ENCODE data around the gene CDH13.

The CDH13 gene

DNA sequence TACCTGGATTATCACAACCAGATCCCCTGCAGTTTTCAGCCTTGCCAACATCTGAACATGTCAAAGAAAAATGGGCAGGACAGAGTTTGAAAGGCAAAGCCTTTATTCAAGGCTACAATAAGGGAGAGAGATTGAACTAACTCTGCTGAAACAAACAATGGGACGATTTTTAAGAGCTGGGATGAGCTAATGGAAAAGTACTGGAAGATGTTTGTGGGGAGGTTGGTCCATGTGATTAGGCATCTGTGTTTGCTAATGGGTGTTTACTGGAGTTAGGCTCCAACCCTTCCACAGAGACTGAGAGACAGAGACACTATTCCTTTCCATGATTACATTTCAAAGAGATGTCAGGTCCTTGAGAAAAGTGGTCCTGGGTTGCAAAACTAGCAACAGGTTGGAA lies 1146.0 kb downstream of the CDH13 start:
- H2AFZ ChIP-seq (ENCODE audit: low read depth, low read length) = no peak overlapping the region
- H4K8ac ChIP-seq (ENCODE audit: low read length) = no peak overlapping the region
- no peak overlapping the region for H2AK5ac ChIP-seq (ENCODE audit: low read length, severe bottlenecking)
- H2BK5ac ChIP-seq (ENCODE audit: low read depth, low read length, poor library complexity, severe bottlenecking) = no peak overlapping the region
- H3K23ac ChIP-seq (ENCODE audit: low read length in 2 of 2) = no peak overlapping the region
- no peak overlapping the region for H4K91ac ChIP-seq (ENCODE audit: low read length)
- no peak overlapping the region for H3K14ac ChIP-seq (ENCODE audit: low read length in 2 of 2)
- no peaks in the 10 kb centered on the region for H3K27me3 ChIP-seq (ENCODE audit: control insufficient read depth in 1 of 2, insufficient read depth in 1 of 2, low read length in 2 of 2)
- no peaks in the 10 kb centered on the region for H3K79me1 ChIP-seq (replicated peaks; ENCODE audit: low read length, poor library complexity, severe bottlenecking)
- H3K4me2 ChIP-seq (ENCODE audit: low read length, poor library complexity, severe bottlenecking) = no peak overlapping the region
- H2BK12ac ChIP-seq (ENCODE audit: low read length in 2 of 2) = no peak overlapping the region
- H3K9ac ChIP-seq (ENCODE audit: low read length) = no peak overlapping the region
- H3K36me3 ChIP-seq (ENCODE audit: control insufficient read depth in 1 of 2, insufficient read depth in 2 of 2, low read depth in 1 of 2, low read length in 2 of 2) = no peaks in the 10 kb centered on the region
- no peak overlapping the region for H3K4me3 ChIP-seq (ENCODE audit: insufficient read depth in 1 of 2, low read depth in 1 of 2, low read length in 2 of 2)
- WGBS = 19% methylated on average over 1 of the region's 1 CpG
- no peak overlapping the region for H2BK15ac ChIP-seq (ENCODE audit: low read depth, poor library complexity, severe bottlenecking)
- peak; percentile 18 for DNase-seq
- peak overlapping the region in 1 of 2 experiments; percentile 71 for H3K4ac ChIP-seq (ENCODE audit: low read depth in 1 of 2, low read length in 2 of 2)
- no peaks in the 10 kb centered on the region for H3K4me1 ChIP-seq (ENCODE audit: control insufficient read depth, insufficient read depth, low read depth, low read length)
- no peak overlapping the region for H3K27ac ChIP-seq (ENCODE audit: low read length, poor library complexity, severe bottlenecking)
- no peak overlapping the region for H3K18ac ChIP-seq (ENCODE audit: low read depth in 1 of 2, low read length in 2 of 2)
- H3K9me3 ChIP-seq (ENCODE audit: control insufficient read depth, low read length) = no peaks in the 10 kb centered on the region
- H2BK120ac ChIP-seq (ENCODE audit: low read depth, low read length) = no peak overlapping the region

DNA sequence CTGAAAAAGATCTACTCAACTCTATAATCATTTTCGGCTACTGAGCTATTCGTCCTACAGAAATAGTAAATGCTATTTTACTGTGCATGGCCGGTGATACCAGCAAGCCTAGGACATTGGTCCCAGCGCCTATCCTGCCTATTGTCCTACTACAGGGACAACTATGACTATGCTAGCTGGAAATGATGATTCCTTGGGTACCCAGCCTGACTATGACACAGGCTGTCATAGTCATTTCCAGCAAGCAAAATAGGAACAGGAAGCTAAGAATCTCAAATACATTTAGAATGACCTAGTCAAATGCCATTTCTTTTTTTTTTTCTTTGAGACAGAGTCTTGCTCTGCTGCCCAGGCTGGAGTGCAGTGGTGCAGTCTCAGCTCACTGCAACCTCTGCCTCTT lies 1147.3 kb downstream of the CDH13 start:
- Histone ChIP-seq H3K79me1 (replicated peaks; ENCODE audit: low read length, poor library complexity, severe bottlenecking) (no peaks in the 10 kb centered on the region), H3K4me3 (ENCODE audit: insufficient read depth in 1 of 2, low read depth in 1 of 2, low read length in 2 of 2) (no peak overlapping the region), H2BK5ac (ENCODE audit: low read depth, low read length, poor library complexity, severe bottlenecking) (no peak overlapping the region), H3K4ac (ENCODE audit: low read depth in 1 of 2, low read length in 2 of 2) (no peak overlapping the region), H3K14ac (ENCODE audit: low read length in 2 of 2) (no peak overlapping the region), H3K27me3 (ENCODE audit: control insufficient read depth in 1 of 2, insufficient read depth in 1 of 2, low read length in 2 of 2) (no peaks in the 10 kb centered on the region), H3K18ac (ENCODE audit: low read depth in 1 of 2, low read length in 2 of 2) (no peak overlapping the region), H3K4me2 (ENCODE audit: low read length, poor library complexity, severe bottlenecking) (no peak overlapping the region), H3K23ac (ENCODE audit: low read length in 2 of 2) (no peak overlapping the region), H2AFZ (ENCODE audit: low read depth, low read length) (no peak overlapping the region), H2BK12ac (ENCODE audit: low read length in 2 of 2) (no peak overlapping the region), H3K36me3 (ENCODE audit: control insufficient read depth in 1 of 2, insufficient read depth in 2 of 2, low read depth in 1 of 2, low read length in 2 of 2) (no peaks in the 10 kb centered on the region), H3K27ac (ENCODE audit: low read length, poor library complexity, severe bottlenecking) (no peak overlapping the region), H2BK15ac (ENCODE audit: low read depth, poor library complexity, severe bottlenecking) (no peak overlapping the region), H4K91ac (ENCODE audit: low read length) (no peak overlapping the region), H2BK120ac (ENCODE audit: low read depth, low read length) (no peak overlapping the region), H3K4me1 (ENCODE audit: control insufficient read depth, insufficient read depth, low read depth, low read length) (no peaks in the 10 kb centered on the region), H2AK5ac (ENCODE audit: low read length, severe bottlenecking) (no peak overlapping the region), H3K9me3 (ENCODE audit: control insufficient read depth, low read length) (no peaks in the 10 kb centered on the region), H3K9ac (ENCODE audit: low read length) (no peak overlapping the region), H4K8ac (ENCODE audit: low read length) (no peak overlapping the region)
- WGBS = 98% methylated on average over 4 of the region's 4 CpGs
- DNase-seq = no peak

DNA sequence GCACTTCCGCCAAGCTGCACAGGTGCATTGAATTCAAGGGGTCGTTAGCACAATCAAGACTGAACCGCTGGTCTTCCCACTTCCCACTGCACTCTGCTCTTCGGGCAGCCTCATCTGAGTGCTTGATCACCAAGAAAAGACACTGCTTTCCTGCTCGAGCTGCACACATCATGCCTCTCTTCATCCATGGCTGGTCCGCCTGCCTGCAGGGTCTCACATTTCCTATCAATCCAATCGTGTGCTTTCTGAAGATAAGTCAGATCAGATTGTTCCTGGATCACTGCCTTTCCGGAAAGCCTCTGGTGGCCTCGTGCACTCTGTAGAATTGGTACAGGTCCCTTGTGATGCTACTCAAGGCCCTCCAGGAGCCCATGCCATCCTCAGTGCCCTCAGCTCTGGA lies 1150.2 kb downstream of the CDH13 start:
- H2BK15ac ChIP-seq (ENCODE audit: low read depth, poor library complexity, severe bottlenecking) = no peak overlapping the region
- H2AFZ ChIP-seq (ENCODE audit: low read depth, low read length) = no peak overlapping the region
- no peak overlapping the region for H3K9ac ChIP-seq (ENCODE audit: low read length)
- H3K36me3 ChIP-seq (ENCODE audit: control insufficient read depth in 1 of 2, insufficient read depth in 2 of 2, low read depth in 1 of 2, low read length in 2 of 2) = no peaks in the 10 kb centered on the region
- no peaks in the 10 kb centered on the region for H3K27me3 ChIP-seq (ENCODE audit: control insufficient read depth in 1 of 2, insufficient read depth in 1 of 2, low read length in 2 of 2)
- H3K14ac ChIP-seq (ENCODE audit: low read length in 2 of 2) = no peak overlapping the region
- H3K18ac ChIP-seq (ENCODE audit: low read depth in 1 of 2, low read length in 2 of 2) = no peak overlapping the region
- no peak for DNase-seq
- no peak overlapping the region for H3K27ac ChIP-seq (ENCODE audit: low read length, poor library complexity, severe bottlenecking)
- no peaks in the 10 kb centered on the region for H3K79me1 ChIP-seq (replicated peaks; ENCODE audit: low read length, poor library complexity, severe bottlenecking)
- H4K91ac ChIP-seq (ENCODE audit: low read length) = no peak overlapping the region
- no peak overlapping the region for H2BK120ac ChIP-seq (ENCODE audit: low read depth, low read length)
- WGBS = 89% methylated on average over 9 of the region's 9 CpGs
- no peak overlapping the region for H3K23ac ChIP-seq (ENCODE audit: low read length in 2 of 2)
- no peak overlapping the region for H2BK12ac ChIP-seq (ENCODE audit: low read length in 2 of 2)
- H2BK5ac ChIP-seq (ENCODE audit: low read depth, low read length, poor library complexity, severe bottlenecking) = no peak overlapping the region
- no peak overlapping the region for H4K8ac ChIP-seq (ENCODE audit: low read length)
- H3K4ac ChIP-seq (ENCODE audit: low read depth in 1 of 2, low read length in 2 of 2) = no peak overlapping the region
- H2AK5ac ChIP-seq (ENCODE audit: low read length, severe bottlenecking) = no peak overlapping the region
- no peaks in the 10 kb centered on the region for H3K9me3 ChIP-seq (ENCODE audit: control insufficient read depth, low read length)
- H3K4me3 ChIP-seq (ENCODE audit: insufficient read depth in 1 of 2, low read depth in 1 of 2, low read length in 2 of 2) = no peak overlapping the region
- peaks cover 2% of the 10 kb centered on the region for H3K4me1 ChIP-seq (ENCODE audit: control insufficient read depth, insufficient read depth, low read depth, low read length)
- H3K4me2 ChIP-seq (ENCODE audit: low read length, poor library complexity, severe bottlenecking) = no peak overlapping the region

GRCh38 chr16:83779886-83780285 lies 1153.1 kb downstream of the CDH13 start:
- no peaks in the 10 kb centered on the region for H3K79me1 ChIP-seq (replicated peaks; ENCODE audit: low read length, poor library complexity, severe bottlenecking)
- H2BK5ac ChIP-seq (ENCODE audit: low read depth, low read length, poor library complexity, severe bottlenecking) = no peak overlapping the region
- H3K4me2 ChIP-seq (ENCODE audit: low read length, poor library complexity, severe bottlenecking) = no peak overlapping the region
- no peaks in the 10 kb centered on the region for H3K27me3 ChIP-seq (ENCODE audit: control insufficient read depth in 1 of 2, insufficient read depth in 1 of 2, low read length in 2 of 2)
- DNase-seq = no peak
- peaks cover 2% of the 10 kb centered on the region for H3K4me1 ChIP-seq (ENCODE audit: control insufficient read depth, insufficient read depth, low read depth, low read length)
- H2BK12ac ChIP-seq (ENCODE audit: low read length in 2 of 2) = no peak overlapping the region
- no peak overlapping the region for H3K18ac ChIP-seq (ENCODE audit: low read depth in 1 of 2, low read length in 2 of 2)
- H3K36me3 ChIP-seq (ENCODE audit: control insufficient read depth in 1 of 2, insufficient read depth in 2 of 2, low read depth in 1 of 2, low read length in 2 of 2) = peaks cover 0 to 3% of the 10 kb centered on the region in 2 experiments
- H3K23ac ChIP-seq (ENCODE audit: low read length in 2 of 2) = no peak overlapping the region
- H4K8ac ChIP-seq (ENCODE audit: low read length) = no peak overlapping the region
- H3K9ac ChIP-seq (ENCODE audit: low read length) = peak overlapping the region; percentile 43
- no peak overlapping the region for H3K14ac ChIP-seq (ENCODE audit: low read length in 2 of 2)
- WGBS = 80% methylated on average over 6 of the region's 6 CpGs
- H4K91ac ChIP-seq (ENCODE audit: low read length) = no peak overlapping the region
- H2BK15ac ChIP-seq (ENCODE audit: low read depth, poor library complexity, severe bottlenecking) = no peak overlapping the region
- H3K27ac ChIP-seq (ENCODE audit: low read length, poor library complexity, severe bottlenecking) = no peak overlapping the region
- H3K4me3 ChIP-seq (ENCODE audit: insufficient read depth in 1 of 2, low read depth in 1 of 2, low read length in 2 of 2) = no peak overlapping the region
- H3K4ac ChIP-seq (ENCODE audit: low read depth in 1 of 2, low read length in 2 of 2) = no peak overlapping the region
- H2AFZ ChIP-seq (ENCODE audit: low read depth, low read length) = no peak overlapping the region
- no peak overlapping the region for H2BK120ac ChIP-seq (ENCODE audit: low read depth, low read length)
- H2AK5ac ChIP-seq (ENCODE audit: low read length, severe bottlenecking) = no peak overlapping the region
- H3K9me3 ChIP-seq (ENCODE audit: control insufficient read depth, low read length) = no peaks in the 10 kb centered on the region
